Measurements from ENCODE around the gene PTCSC3.

GRCh38 chr14:36174767-36175424 lies 1.6 kb downstream of the PTCSC3 start:
- TF ChIP-seq, protein P1, sequence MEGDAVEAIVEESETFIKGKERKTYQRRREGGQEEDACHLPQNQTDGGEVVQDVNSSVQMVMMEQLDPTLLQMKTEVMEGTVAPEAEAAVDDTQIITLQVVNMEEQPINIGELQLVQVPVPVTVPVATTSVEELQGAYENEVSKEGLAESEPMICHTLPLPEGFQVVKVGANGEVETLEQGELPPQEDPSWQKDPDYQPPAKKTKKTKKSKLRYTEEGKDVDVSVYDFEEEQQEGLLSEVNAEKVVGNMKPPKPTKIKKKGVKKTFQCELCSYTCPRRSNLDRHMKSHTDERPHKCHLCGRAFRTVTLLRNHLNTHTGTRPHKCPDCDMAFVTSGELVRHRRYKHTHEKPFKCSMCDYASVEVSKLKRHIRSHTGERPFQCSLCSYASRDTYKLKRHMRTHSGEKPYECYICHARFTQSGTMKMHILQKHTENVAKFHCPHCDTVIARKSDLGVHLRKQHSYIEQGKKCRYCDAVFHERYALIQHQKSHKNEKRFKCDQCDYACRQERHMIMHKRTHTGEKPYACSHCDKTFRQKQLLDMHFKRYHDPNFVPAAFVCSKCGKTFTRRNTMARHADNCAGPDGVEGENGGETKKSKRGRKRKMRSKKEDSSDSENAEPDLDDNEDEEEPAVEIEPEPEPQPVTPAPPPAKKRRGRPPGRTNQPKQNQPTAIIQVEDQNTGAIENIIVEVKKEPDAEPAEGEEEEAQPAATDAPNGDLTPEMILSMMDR (IDR thresholded peaks at IDR 0.05): no peak
- TF ChIP-seq POLR2AphosphoS5 (IDR thresholded peaks at IDR 0.05): no peak

Data from prostate gland (tissue), 2 donors.